Ovary (tissue), 9 donors: ENCODE data around the gene ARL11. TPM values are rescaled to one million over a fixed set of nuclear protein-coding genes. Genes with fewer than 3 reads are reported as not detected.

ENCODE experiments used
- DNase-seq, 5 donors: peaks; one replicate each; pipeline ENCODE4 v3.0.0-alpha.2; 2019 to 2020
- H3K27ac ChIP-seq, 2 donors: fragments of 200-600 bp; one replicate each; pipeline versions ENCODE4 v1.5.1 to v1.8.0; 2019 to 2022
- H3K27me3 ChIP-seq: fragments of 200-600 bp; one replicate; pipeline ENCODE4 v1.8.0; 2022
- H3K36me3 ChIP-seq: fragments of 200-600 bp; sonication (generic); one replicate; pipeline ENCODE4 v1.5.1; 2019
- H3K4me1 ChIP-seq: one replicate; pipeline ENCODE4 v1.8.1; 2013; ENCODE audit warnings: mild to moderate bottlenecking, moderate library complexity; ENCODE audit not compliant: insufficient read depth
- H3K4me3 ChIP-seq: fragments of 200-600 bp; sonication (generic); one replicate; pipeline ENCODE4 v1.5.1; 2017
- H3K9me3 ChIP-seq, 2 donors: fragments of 200-600 bp in 1 of 2; sonication (generic) in 1 of 2; one replicate each; pipeline versions ENCODE4 v1.5.1 to v1.8.1; 2013 to 2019; ENCODE audit warnings: mild to moderate bottlenecking in 1 of 2, moderate library complexity in 1 of 2
- CTCF ChIP-seq, 3 donors: fragments of 450-650 bp in 2 of 3; fragments of 200-600 bp in 1 of 3; IDR thresholded peaks; one replicate each; pipeline versions ENCODE4 v1.5.1 to v1.8.0; 2016 to 2022; ENCODE audit warnings: antibody characterized with exemption in 3 of 3, mild to moderate bottlenecking in 1 of 3
- EP300 ChIP-seq: sonication (generic); formaldehyde crosslinking; IDR thresholded peaks from one replicate; pipeline ENCODE4 v1.6.1; 2017; ENCODE audit warnings: antibody characterized with exemption
- POLR2A ChIP-seq: fragments of 450-650 bp; IDR thresholded peaks from one replicate; pipeline ENCODE4 v1.6.1; 2017; ENCODE audit warnings: antibody characterized with exemption, mild to moderate bottlenecking, moderate library complexity
- WGBS, 3 donors: extraction: QIAGEN DNeasy Blood & Tissue Kit in 1 of 3; methylation state at CpG; one replicate each; pipeline versions ENCODE4 v1.1.5 to v1.1.7; 2013 to 2017; 5-methylcytosine and 5-hydroxymethylcytosine counted together
- intact Hi-C, 4 donors: fragments of 100-400 bp; cut with DNase I; formaldehyde crosslinking; loops; one replicate each; pipeline versions ENCODE4 v1.11.0 to v1.15.1; 2022 to 2023
- polyA plus RNA-seq, 2 donors: library from polyadenylated mRNA; stranded (reverse); fragments of 200-250 nt in 1 of 2; fragments of 350-450 nt in 1 of 2; fragmentation: Illumina TruSeq in 1 of 2; extraction: RNeasy Lipid Tissue Mini Kit (QIAGEN cat#74804) in 1 of 2; gene quantifications; one replicate each; pipeline ENCODE4 v1.2.3, GENCODE V29; 2013 to 2014
- total RNA-seq, 7 donors: library from RNA; depleted of rRNA in 2 of 7; stranded (reverse); fragments of >200 nt in 2 of 7; fragmentation: NEBNext Ultra II Directional in 3 of 7; extraction: Animal tissue kit (Norgen Biotek cat#: 25700) in 3 of 7; gene quantifications; one replicate each; pipeline versions ENCODE4 v1.1.0 to v1.2.4, GENCODE V29; 2016 to 2023
- donor health status: DM: no; HTN: no; CAD: no; lungs with moderate emphysema.
- donor health status: DM: no; HTN: no; CAD: no.
- donor health status: Bipolar disorder and iron deficiency.
- donor health status: DM: yes; HTN: yes; CAD: no.
- donor health status: DM: no; HTN: no; CAD: no.
- donor health status: DM: yes; HTN: yes; CAD: no.

The ARL11 gene
- total and polyA plus RNA-seq, 9 donors, result 0.15 to 0.93 (median 0.28) TPM

GRCh38 chr13:49653478-49653877 is 25.2 kb downstream of the ARL11 start:
- TF ChIP-seq CTCF (IDR thresholded peaks at IDR 0.05), result no peak
- no peak for TF ChIP-seq EP300
- TF ChIP-seq POLR2A, result no peak
- intact Hi-C loops, result loop anchor here in 2 of 4 donors (5.0 to 10.0 kb wide), 2 partner anchors 191 to 194 kb away; no protein-coding TSS in a partner anchor
- no peaks in the 10 kb centered on the region for H3K27me3 ChIP-seq
- no peak overlapping the region for H3K4me3 ChIP-seq
- no peaks in the 10 kb centered on the region for H3K36me3 ChIP-seq
- no peak for DNase-seq
- no peak overlapping the region for H3K27ac ChIP-seq
- H3K4me1 ChIP-seq, result peaks cover 1% of the 10 kb centered on the region
- H3K9me3 ChIP-seq, result no peaks in the 10 kb centered on the region

GRCh38 chr13:49654011-49654410 is 25.7 kb downstream of the ARL11 start:
- no peaks in the 10 kb centered on the region for H3K36me3 ChIP-seq
- TF ChIP-seq CTCF (IDR thresholded peaks at IDR 0.05), result no peak
- TF ChIP-seq EP300, result no peak
- no peak for TF ChIP-seq POLR2A
- peaks cover 1% of the 10 kb centered on the region for H3K4me1 ChIP-seq
- no peak for DNase-seq
- no peak overlapping the region for H3K27ac ChIP-seq
- H3K9me3 ChIP-seq, result no peaks in the 10 kb centered on the region
- H3K4me3 ChIP-seq, result no peak overlapping the region
- no peaks in the 10 kb centered on the region for H3K27me3 ChIP-seq
- intact Hi-C loops, result loop anchor here in 2 of 4 donors (5.0 to 10.0 kb wide), 2 partner anchors 191 to 193 kb away; no protein-coding TSS in a partner anchor
- 89 to 95% (median 89%) methylated on average over 3 of the region's 3 CpGs for WGBS, 3 donors

- Histone ChIP-seq H3K4me3 (no peak overlapping the region), H3K27me3 (no peaks in the 10 kb centered on the region), H3K4me1 (peaks cover 1% of the 10 kb centered on the region), H3K36me3 (no peaks in the 10 kb centered on the region), H3K9me3 (no peaks in the 10 kb centered on the region), H3K27ac (no peak overlapping the region)
- 68 to 77% (median 77%) methylated on average over 3 of the region's 3 CpGs for WGBS, 3 donors
- intact Hi-C loops, result loop anchor here in 1 of 4 donors (10.0 kb wide), 1 partner anchor 189 kb away; no protein-coding TSS in a partner anchor
- no peak for DNase-seq
- TF ChIP-seq EP300 (no peak), POLR2A (no peak), CTCF (IDR thresholded peaks at IDR 0.05) (no peak)
Measured at GRCh38 chr13:49655906-49656305, 27.6 kb downstream of the ARL11 start.

- Histone ChIP-seq H3K9me3 (no peaks in the 10 kb centered on the region), H3K27ac (no peak overlapping the region), H3K36me3 (no peaks in the 10 kb centered on the region), H3K4me3 (no peak overlapping the region), H3K4me1 (peaks cover 1% of the 10 kb centered on the region), H3K27me3 (no peaks in the 10 kb centered on the region)
- intact Hi-C loops, result loop anchor here in 1 of 4 donors (10.0 kb wide), 1 partner anchor 188 kb away; no protein-coding TSS in a partner anchor
- WGBS, 3 donors, result 82 to 94% (median 90%) methylated on average over 9 of the region's 9 CpGs
- TF ChIP-seq EP300, result no peak
- TF ChIP-seq POLR2A, result no peak
- TF ChIP-seq CTCF (IDR thresholded peaks at IDR 0.05), result no peak
- DNase-seq, result no peak
Measured at GRCh38 chr13:49657241-49657641, 28.9 kb downstream of the ARL11 start.
